HK-2 (cell line): Measurements from ENCODE around the gene RYR3.

Experiments used
- DNase-seq: peaks from one replicate; pipeline ENCODE4 v3.0.0-alpha.2; 2018; ENCODE audit not compliant: unreplicated experiment

Gene RYR3

GRCh38 chr15:33882921-33883320 is 572.2 kb downstream of the RYR3 start:
- no peak for DNase-seq

DNA sequence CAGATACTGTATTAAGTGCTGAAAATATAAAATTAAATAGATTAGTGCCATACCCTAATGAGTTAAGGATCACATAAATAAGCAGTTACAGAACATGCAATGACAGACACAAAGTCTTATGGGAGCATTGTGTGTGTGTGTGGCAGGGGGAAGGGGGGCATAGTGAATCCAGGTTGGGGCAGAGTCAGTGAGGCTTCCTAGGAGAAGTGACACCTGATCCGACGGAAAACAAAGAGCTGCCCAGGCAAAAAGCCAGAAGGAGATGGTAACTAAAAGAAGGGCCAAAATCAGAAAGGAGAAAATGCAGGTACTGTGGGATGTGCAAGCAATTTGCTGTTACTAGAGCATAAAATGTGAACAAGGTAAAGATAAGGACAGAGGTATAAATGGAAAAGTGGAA is 577.4 kb downstream of the RYR3 start:
- DNase-seq, result no peak

DNA sequence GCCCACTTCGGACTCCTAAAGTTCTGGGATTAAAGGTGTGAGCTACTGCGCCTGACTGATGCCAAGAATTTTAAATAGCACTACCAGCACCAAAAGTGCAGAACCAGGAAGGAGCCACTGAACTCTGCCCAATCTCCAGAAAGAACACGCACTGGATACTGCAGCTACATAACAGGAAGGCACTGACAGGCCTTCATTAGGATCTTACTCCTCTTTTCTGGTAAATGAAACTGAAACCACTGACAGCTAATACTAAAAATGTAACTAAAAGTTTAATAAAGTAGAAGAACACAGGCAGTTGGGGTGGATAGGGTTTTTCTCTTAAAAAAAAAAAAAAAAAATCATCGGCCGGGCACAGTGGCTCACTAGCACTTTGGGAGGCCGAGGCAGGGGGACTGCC is 583.4 kb downstream of the RYR3 start:
- no peak for DNase-seq

GRCh38 chr15:33902043-33902442 is 591.3 kb downstream of the RYR3 start:
- DNase-seq, result no peak

- DNase-seq, result no peak
Measured at GRCh38 chr15:33903661-33904060, 592.9 kb downstream of the RYR3 start.

GRCh38 chr15:33907326-33907725 is 596.6 kb downstream of the RYR3 start:
- no peak for DNase-seq

DNA sequence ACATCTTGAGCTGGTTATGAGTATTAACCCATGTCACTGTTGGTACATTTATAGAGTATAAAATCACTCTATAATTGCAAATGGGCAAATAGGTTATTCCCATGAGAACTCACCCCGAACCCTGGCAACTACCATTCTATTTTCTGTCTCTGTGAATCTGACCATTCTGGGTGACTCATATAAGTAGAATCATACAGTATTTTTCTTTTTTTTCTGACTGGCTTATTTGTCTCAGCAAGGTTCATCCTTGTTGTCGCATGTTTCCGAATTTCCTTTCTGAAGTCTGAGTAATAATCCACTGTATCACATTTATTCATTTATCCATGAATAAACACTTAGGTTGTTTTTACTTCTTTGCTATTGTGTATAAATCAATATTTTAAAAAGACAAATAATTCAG is 597.6 kb downstream of the RYR3 start:
- no peak for DNase-seq

GRCh38 chr15:33910741-33911140 is 600.0 kb downstream of the RYR3 start:
- DNase-seq, result no peak

DNA sequence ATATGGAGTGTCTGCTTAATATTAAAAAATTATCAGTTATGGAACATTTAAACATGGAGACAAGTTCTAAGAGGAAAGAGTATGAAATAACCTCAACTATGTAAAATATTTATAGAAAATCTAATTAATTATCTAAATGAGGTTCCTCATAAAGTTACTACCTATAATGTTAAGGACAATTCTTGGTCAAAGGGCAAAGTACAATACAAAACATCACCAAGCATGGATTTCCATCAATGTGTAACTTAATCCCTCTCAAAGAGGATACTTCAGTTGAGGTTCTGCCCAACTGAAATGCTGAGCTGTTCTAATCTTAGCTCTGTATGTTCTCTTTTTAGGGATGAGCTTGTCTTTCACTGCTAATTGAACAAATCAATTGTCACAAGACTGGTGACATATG is 601.6 kb downstream of the RYR3 start:
- DNase-seq, result no peak

DNA sequence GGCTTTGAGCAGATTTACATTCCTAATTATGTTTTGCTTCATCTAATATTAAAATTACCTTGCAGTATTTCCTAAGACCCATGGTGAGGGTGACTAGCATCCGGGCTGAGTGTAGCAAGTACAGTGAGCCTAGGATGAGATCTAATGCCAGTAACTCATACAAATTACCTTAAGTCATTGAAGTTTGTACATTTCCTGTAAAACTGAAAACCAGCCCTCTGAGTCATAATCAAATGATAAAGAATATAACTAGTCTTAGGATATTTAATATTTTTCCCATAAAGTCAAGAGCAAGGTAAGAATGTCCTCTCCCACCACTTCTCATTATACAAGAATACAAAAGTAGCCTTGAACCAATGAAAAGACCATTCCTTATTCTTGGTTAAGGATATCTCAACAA is 602.7 kb downstream of the RYR3 start:
- no peak for DNase-seq
